T-helper 2 cell treated with Interferon-gamma antibody and Interleukin-4, amounts not matched to agents 5 μg/mL and 100 μg/mL, for 36 hours (primary cell): ENCODE data around the gene PAX2.

Experiments
- DNase-seq: peaks from one replicate; pipeline ENCODE4 v3.0.0; 2021; ENCODE audit warnings: low spot score
- H3K27ac Mint-ChIP-seq: one replicate; pipeline ENCODE4 v1.8.0; 2021; ENCODE audit warnings: mild to moderate bottlenecking, mixed read lengths
- H3K27me3 Mint-ChIP-seq: one replicate; pipeline ENCODE4 v1.8.0; 2021; ENCODE audit warnings: low read depth, mixed read lengths
- H3K36me3 Mint-ChIP-seq: one replicate; pipeline ENCODE4 v1.8.0; 2021; ENCODE audit warnings: low read depth, mixed read lengths
- H3K4me1 Mint-ChIP-seq: one replicate; pipeline ENCODE4 v1.8.0; 2021; ENCODE audit warnings: low read depth, mixed read lengths
- H3K4me3 Mint-ChIP-seq: one replicate; pipeline ENCODE4 v1.8.0; 2022; ENCODE audit warnings: mild to moderate bottlenecking, moderate library complexity, mixed read lengths
- H3K9me3 Mint-ChIP-seq: one replicate; pipeline ENCODE4 v1.8.0; 2021; ENCODE audit warnings: mixed read lengths

Gene PAX2

GRCh38 chr10:100790761-100791208 lies 45.4 kb downstream of the PAX2 start:
- no peak overlapping the region for H3K27ac Mint-ChIP-seq
- no peak overlapping the region for H3K4me3 Mint-ChIP-seq
- DNase-seq, result no peak
- no peaks in the 10 kb centered on the region for H3K9me3 Mint-ChIP-seq
- peaks cover 46% of the 10 kb centered on the region for H3K27me3 Mint-ChIP-seq
- no peaks in the 10 kb centered on the region for H3K36me3 Mint-ChIP-seq
- no peaks in the 10 kb centered on the region for H3K4me1 Mint-ChIP-seq

GRCh38 chr10:100791369-100792058 lies 46.1 kb downstream of the PAX2 start:
- DNase-seq, result no peak
- Mint-ChIP-seq H3K9me3 (no peaks in the 10 kb centered on the region), H3K27ac (no peak overlapping the region), H3K4me3 (no peak overlapping the region), H3K4me1 (no peaks in the 10 kb centered on the region), H3K36me3 (no peaks in the 10 kb centered on the region), H3K27me3 (peaks cover 49% of the 10 kb centered on the region)

DNA sequence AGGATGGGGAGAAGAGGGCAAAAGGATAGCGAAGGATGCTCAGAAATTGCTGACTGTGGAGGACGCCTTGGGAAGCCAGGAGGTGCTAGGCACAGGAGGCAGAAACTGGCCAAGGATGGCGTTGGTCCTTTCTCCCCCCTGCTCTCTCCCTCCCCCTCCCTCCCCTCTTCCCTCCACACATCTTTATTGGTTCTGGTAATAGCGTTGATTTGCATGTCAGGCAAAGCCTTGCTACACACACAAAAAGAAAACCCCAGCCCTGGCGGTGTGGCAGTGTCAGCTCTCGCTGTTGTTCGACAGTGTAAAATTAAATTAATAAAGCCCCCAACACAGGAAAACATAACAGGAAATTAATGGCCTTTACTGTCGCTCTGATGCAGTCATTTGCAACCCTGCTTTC lies 47.2 kb downstream of the PAX2 start:
- H3K27me3 Mint-ChIP-seq, result peaks cover 46% of the 10 kb centered on the region
- no peaks in the 10 kb centered on the region for H3K36me3 Mint-ChIP-seq
- H3K4me1 Mint-ChIP-seq, result no peaks in the 10 kb centered on the region
- no peaks in the 10 kb centered on the region for H3K9me3 Mint-ChIP-seq
- H3K4me3 Mint-ChIP-seq, result no peak overlapping the region
- H3K27ac Mint-ChIP-seq, result no peak overlapping the region
- DNase-seq, result no peak

DNA sequence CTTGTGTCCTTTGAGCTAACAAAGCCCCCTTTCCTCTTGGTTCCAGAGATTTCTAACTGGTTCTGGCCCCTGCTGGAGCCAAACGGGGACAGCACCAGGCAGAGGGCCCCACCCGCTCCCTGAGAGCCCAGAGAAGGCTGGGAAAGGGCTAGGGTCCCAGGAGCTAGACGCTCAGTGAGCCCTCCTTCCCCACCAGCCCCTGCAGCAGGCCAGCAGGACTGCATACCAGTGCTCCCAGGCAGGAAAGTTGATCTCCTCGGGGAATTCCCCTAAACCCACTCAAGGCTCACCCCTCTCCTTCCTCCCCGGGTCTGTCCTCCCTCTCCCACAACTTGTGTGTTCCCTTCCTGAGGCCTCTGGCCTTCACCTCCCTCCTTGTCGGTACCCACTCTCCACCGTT lies 47.7 kb downstream of the PAX2 start:
- DNase-seq, result no peak
- H3K36me3 Mint-ChIP-seq, result no peaks in the 10 kb centered on the region
- H3K27ac Mint-ChIP-seq, result no peak overlapping the region
- H3K9me3 Mint-ChIP-seq, result no peaks in the 10 kb centered on the region
- peaks cover 47% of the 10 kb centered on the region for H3K27me3 Mint-ChIP-seq
- no peaks in the 10 kb centered on the region for H3K4me1 Mint-ChIP-seq
- no peak overlapping the region for H3K4me3 Mint-ChIP-seq

DNA sequence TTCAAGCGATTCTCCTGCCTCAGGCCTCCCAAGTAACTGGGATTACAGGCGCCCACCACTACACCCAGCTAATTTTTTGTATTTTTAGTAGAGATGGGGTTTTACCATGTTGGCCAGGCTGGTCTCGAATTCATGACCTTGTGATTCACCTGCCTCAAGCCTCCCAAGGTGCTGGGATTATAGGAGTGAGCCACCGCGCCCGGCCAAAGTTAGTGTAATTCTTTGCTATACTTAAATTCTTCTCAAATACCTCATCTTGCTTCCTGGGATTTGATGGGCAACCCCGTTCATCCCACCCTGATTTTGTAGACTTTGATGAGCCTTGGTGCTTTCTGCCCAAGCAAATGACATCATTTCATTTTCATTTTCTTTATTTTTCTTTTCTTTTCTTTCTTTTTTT lies 54.5 kb downstream of the PAX2 start:
- Mint-ChIP-seq H3K4me1 (no peaks in the 10 kb centered on the region), H3K4me3 (no peak overlapping the region), H3K27ac (no peak overlapping the region), H3K9me3 (no peaks in the 10 kb centered on the region), H3K36me3 (no peaks in the 10 kb centered on the region), H3K27me3 (peaks cover 57% of the 10 kb centered on the region)
- no peak for DNase-seq

- Mint-ChIP-seq H3K9me3 (no peaks in the 10 kb centered on the region), H3K36me3 (no peaks in the 10 kb centered on the region)
Observed at GRCh38 chr10:100800931-100801330, 55.5 kb downstream of the PAX2 start.

GRCh38 chr10:100802196-100802595 lies 56.8 kb downstream of the PAX2 start:
- Mint-ChIP-seq H3K4me3 (no peak overlapping the region), H3K27ac (no peak overlapping the region), H3K36me3 (no peaks in the 10 kb centered on the region), H3K4me1 (no peaks in the 10 kb centered on the region), H3K9me3 (no peaks in the 10 kb centered on the region), H3K27me3 (peaks cover 49% of the 10 kb centered on the region)
- no peak for DNase-seq

More at GRCh38 chr10:100800931-100801330, 55.5 kb downstream of the PAX2 start:
- H3K27me3 Mint-ChIP-seq, result peaks cover 55% of the 10 kb centered on the region
- H3K4me1 Mint-ChIP-seq, result no peaks in the 10 kb centered on the region
- H3K27ac Mint-ChIP-seq, result no peak overlapping the region
- no peak for DNase-seq
- H3K4me3 Mint-ChIP-seq, result no peak overlapping the region

DNA sequence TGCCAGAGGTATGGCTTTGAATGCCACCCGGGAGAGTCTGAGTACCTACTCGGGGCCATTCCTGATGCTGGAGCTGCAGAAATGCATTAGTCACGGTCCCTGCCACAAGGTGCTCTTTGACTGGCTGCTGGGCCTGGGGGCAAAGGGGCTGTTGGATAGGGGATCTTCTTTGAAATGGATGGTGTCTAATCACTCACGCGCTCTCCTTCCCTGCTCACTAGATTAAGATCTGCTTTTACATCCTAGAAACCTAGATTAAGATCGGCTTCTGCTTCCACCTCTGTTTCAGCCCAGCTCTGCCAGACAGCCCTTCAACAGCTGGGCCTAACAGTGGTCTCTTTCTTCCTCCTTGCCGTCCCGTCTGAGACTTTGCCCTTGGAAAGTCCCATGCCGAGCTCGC lies 57.2 kb downstream of the PAX2 start:
- Mint-ChIP-seq H3K9me3 (no peaks in the 10 kb centered on the region), H3K4me1 (no peaks in the 10 kb centered on the region), H3K27ac (no peak overlapping the region), H3K36me3 (no peaks in the 10 kb centered on the region), H3K4me3 (no peak overlapping the region), H3K27me3 (peaks cover 48% of the 10 kb centered on the region)
- no peak for DNase-seq

DNA sequence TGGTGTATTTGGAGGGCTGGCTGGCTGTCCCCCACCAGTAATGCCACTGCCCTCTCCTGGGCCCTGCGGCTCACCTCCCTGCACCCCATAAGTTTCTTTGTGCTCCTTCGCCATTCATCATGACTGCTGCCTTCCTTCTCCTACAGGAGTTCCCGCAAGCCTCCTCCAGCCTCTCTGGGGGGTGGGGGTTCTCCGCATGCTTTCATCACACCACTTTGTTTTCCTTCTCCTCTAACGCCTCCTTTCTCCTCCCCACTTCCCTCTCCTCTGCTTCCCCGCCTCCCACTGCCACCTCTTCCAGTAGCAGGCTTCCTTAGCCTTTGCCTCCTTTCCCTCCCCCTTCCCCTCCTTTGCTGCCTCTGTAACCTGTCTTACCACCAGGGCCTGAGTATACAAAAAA lies 58.1 kb downstream of the PAX2 start:
- no peaks in the 10 kb centered on the region for H3K36me3 Mint-ChIP-seq
- no peak for DNase-seq

GRCh38 chr10:100803908-100804307 lies 58.5 kb downstream of the PAX2 start:
- no peaks in the 10 kb centered on the region for H3K4me1 Mint-ChIP-seq
- no peak for DNase-seq
- H3K9me3 Mint-ChIP-seq, result no peaks in the 10 kb centered on the region
- H3K27ac Mint-ChIP-seq, result no peak overlapping the region
- no peak overlapping the region for H3K4me3 Mint-ChIP-seq
- H3K27me3 Mint-ChIP-seq, result peaks cover 50% of the 10 kb centered on the region
- no peaks in the 10 kb centered on the region for H3K36me3 Mint-ChIP-seq

More for the DNA sequence above, 58.1 kb downstream of the PAX2 start:
- Mint-ChIP-seq H3K9me3 (no peaks in the 10 kb centered on the region), H3K27me3 (peaks cover 48% of the 10 kb centered on the region), H3K4me3 (no peak overlapping the region), H3K27ac (no peak overlapping the region), H3K4me1 (no peaks in the 10 kb centered on the region)

DNA sequence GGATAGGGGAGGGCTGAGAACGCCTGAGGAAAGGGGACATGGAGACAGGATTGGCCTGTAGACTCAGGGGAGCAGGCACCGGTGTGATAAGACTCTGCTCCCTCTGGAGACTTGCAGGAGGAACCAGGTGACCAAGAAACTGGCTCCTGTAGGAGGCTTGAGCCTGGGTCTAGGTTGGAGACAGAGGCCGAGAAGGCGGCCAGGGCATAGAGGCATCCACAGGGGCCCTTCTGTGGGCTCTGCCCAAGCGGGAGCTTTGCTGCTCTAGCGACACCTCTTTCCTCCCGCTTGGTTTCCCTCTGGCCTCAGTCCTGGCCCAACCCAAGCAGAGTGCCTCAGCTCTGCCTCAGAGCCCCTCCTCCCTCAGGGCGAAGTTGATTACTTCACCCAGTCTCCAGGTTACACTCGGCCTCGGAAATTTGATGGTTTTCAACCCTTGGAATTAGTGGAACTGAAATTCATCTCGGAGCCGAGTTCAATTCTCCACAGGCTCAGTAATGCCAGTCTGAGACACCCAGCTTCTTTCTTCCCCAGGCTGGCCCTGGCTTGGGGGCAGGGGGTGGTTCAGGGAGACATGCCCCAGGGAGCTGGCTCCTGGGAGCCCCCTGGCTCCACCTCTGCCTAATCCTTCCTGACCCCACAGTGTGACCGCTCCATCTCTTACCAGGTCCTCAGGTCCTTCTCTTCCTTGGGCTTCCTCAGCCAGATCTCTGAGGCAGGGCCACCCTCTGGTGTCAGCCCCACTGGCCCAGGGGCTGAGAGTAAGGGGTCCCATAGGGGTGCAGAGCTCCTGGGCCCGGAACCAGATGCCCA lies 60.4 kb downstream of the PAX2 start:
- Mint-ChIP-seq H3K4me3 (no peak overlapping the region), H3K27ac (no peak overlapping the region), H3K4me1 (no peaks in the 10 kb centered on the region), H3K36me3 (no peaks in the 10 kb centered on the region), H3K27me3 (peaks cover 46% of the 10 kb centered on the region), H3K9me3 (no peaks in the 10 kb centered on the region)
- DNase-seq, result no peak

- Mint-ChIP-seq H3K4me1 (no peaks in the 10 kb centered on the region), H3K27me3 (peaks cover 46% of the 10 kb centered on the region), H3K36me3 (no peaks in the 10 kb centered on the region), H3K27ac (no peak overlapping the region), H3K9me3 (no peaks in the 10 kb centered on the region), H3K4me3 (no peak overlapping the region)
- no peak for DNase-seq
Observed at GRCh38 chr10:100806356-100806645, 60.9 kb downstream of the PAX2 start.

GRCh38 chr10:100807241-100807951 lies 62.0 kb downstream of the PAX2 start:
- Mint-ChIP-seq H3K4me3 (no peak overlapping the region), H3K36me3 (no peaks in the 10 kb centered on the region), H3K27ac (no peak overlapping the region), H3K9me3 (no peaks in the 10 kb centered on the region), H3K4me1 (no peaks in the 10 kb centered on the region), H3K27me3 (peaks cover 52% of the 10 kb centered on the region)
- no peak for DNase-seq

DNA sequence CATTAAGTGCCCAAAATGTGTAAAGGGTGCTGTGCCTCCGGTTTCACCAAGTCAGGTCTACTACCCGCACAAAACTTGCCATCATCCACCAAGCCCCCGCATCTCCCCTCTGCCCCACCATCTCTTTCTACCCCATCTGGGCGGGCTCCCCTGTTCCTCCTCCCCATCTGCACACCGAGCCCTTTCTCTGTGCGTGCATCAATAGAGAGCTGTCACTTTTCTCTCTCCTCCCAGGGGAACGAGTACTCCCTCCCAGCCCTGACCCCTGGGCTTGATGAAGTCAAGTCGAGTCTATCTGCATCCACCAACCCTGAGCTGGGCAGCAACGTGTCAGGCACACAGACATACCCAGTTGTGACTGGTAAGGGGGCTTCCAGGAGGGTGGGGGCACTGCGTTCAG lies 63.5 kb downstream of the PAX2 start:
- DNase-seq, result no peak
- Mint-ChIP-seq H3K4me1 (no peaks in the 10 kb centered on the region), H3K27ac (no peak overlapping the region), H3K9me3 (no peaks in the 10 kb centered on the region), H3K4me3 (no peak overlapping the region), H3K36me3 (no peaks in the 10 kb centered on the region), H3K27me3 (peaks cover 54% of the 10 kb centered on the region)
